Loucy (cell line): ENCODE data around the gene UBP1.

Source experiments
- H2AFZ ChIP-seq: fragments of 200-600 bp; sonication (generic); 2 replicates; pipeline ENCODE4 v1.6.0; 2016; ENCODE audit warnings: antibody characterized with exemption, mild to moderate bottlenecking, low read length, moderate library complexity
- H3F3A ChIP-seq: fragments of 200-600 bp; 2 replicates; pipeline ENCODE4 v1.6.0; 2016; ENCODE audit warnings: antibody characterized with exemption, low read depth, mild to moderate bottlenecking
- H3K27me3 ChIP-seq: fragments of 200-600 bp; sonication (generic); 2 replicates; pipeline ENCODE4 v1.6.1; 2014; ENCODE audit warnings: low read length, mild to moderate bottlenecking; ENCODE audit not compliant: insufficient read depth, poor library complexity, severe bottlenecking
- H3K36me3 ChIP-seq: fragments of 200-600 bp; sonication (generic); 2 replicates; pipeline ENCODE4 v1.6.1; 2016; ENCODE audit warnings: low read length; ENCODE audit not compliant: insufficient read depth
- H3K4me1 ChIP-seq: fragments of 200-600 bp; sonication (generic); 2 replicates; pipeline ENCODE4 v1.5.1; 2014; ENCODE audit warnings: low read length, mild to moderate bottlenecking; ENCODE audit not compliant: insufficient read depth, poor library complexity, severe bottlenecking
- H3K4me2 ChIP-seq: fragments of 200-600 bp; sonication (generic); 2 replicates; pipeline ENCODE4 v1.6.0; 2014; ENCODE audit warnings: antibody characterized with exemption, low read length, low read depth, mild to moderate bottlenecking; ENCODE audit not compliant: poor library complexity, severe bottlenecking
- H3K4me3 ChIP-seq: fragments of 200-600 bp; sonication (generic); 2 replicates; pipeline ENCODE4 v1.5.1; 2014; ENCODE audit warnings: low read length, mild to moderate bottlenecking, mixed read lengths; ENCODE audit not compliant: poor library complexity, severe bottlenecking
- H3K79me2 ChIP-seq: fragments of 200-600 bp; sonication (generic); 2 replicates; pipeline ENCODE4 v1.6.1; 2014; ENCODE audit warnings: low read length; ENCODE audit not compliant: insufficient read depth
- H3K9ac ChIP-seq: fragments of 200-600 bp; sonication (generic); 2 replicates; pipeline ENCODE4 v1.6.0; 2014; ENCODE audit warnings: mild to moderate bottlenecking, low read depth, low read length, moderate library complexity; ENCODE audit not compliant: poor library complexity, severe bottlenecking
- H3K9me2 ChIP-seq: fragments of 200-600 bp; sonication (generic); replicated peaks from 2 replicates; pipeline ENCODE4 v1.6.1; 2016; ENCODE audit warnings: low read depth, low read length, mixed read lengths
- H3K9me3 ChIP-seq: fragments of 200-600 bp; sonication (generic); 2 replicates; pipeline ENCODE4 v1.6.1; 2014; ENCODE audit warnings: mild to moderate bottlenecking, antibody characterized with exemption, low read length, low read depth; ENCODE audit not compliant: insufficient read depth
- H4K20me1 ChIP-seq: fragments of 200-600 bp; sonication (generic); 2 replicates; pipeline ENCODE4 v1.6.0; 2014; ENCODE audit warnings: antibody characterized with exemption, low read length, mild to moderate bottlenecking; ENCODE audit not compliant: insufficient read depth, poor library complexity, severe bottlenecking
- CTCF ChIP-seq: fragments of 200-600 bp; sonication (generic); conservative IDR thresholded peaks from 2 replicates; pipeline ENCODE4 v1.5.1; 2014; ENCODE audit warnings: mild to moderate bottlenecking, antibody characterized with exemption, low read length
- EZH2phosphoT487 ChIP-seq: fragments of 200-600 bp; IDR thresholded peaks from 2 replicates; pipeline ENCODE4 v1.6.1; 2018; ENCODE audit warnings: antibody characterized with exemption, mild to moderate bottlenecking, moderate library complexity, borderline replicate concordance

Gene UBP1

GRCh38 chr3:33482111-33482521 is 41.9 kb upstream of the UBP1 start:
- Histone ChIP-seq H3K4me1 (no peaks in the 10 kb centered on the region), H3K36me3 (no peaks in the 10 kb centered on the region), H3K79me2 (no peaks in the 10 kb centered on the region), H3F3A (no peaks in the 10 kb centered on the region), H3K27me3 (no peaks in the 10 kb centered on the region), H3K9ac (no peak overlapping the region), H3K4me3 (no peak overlapping the region), H3K9me3 (no peaks in the 10 kb centered on the region), H3K9me2 (no peaks in the 10 kb centered on the region), H2AFZ (no peak overlapping the region), H3K4me2 (no peak overlapping the region), H4K20me1 (no peaks in the 10 kb centered on the region)
- TF ChIP-seq EZH2phosphoT487 (no peak), CTCF (no peak)

- H3F3A ChIP-seq, result no peaks in the 10 kb centered on the region
- no peaks in the 10 kb centered on the region for H3K36me3 ChIP-seq
- no peaks in the 10 kb centered on the region for H3K9me3 ChIP-seq
- no peak overlapping the region for H2AFZ ChIP-seq
- no peak overlapping the region for H3K9ac ChIP-seq
- no peaks in the 10 kb centered on the region for H3K4me1 ChIP-seq
- H3K4me2 ChIP-seq, result no peak overlapping the region
- TF ChIP-seq EZH2phosphoT487 (no peak), CTCF (no peak)
- H3K79me2 ChIP-seq, result no peaks in the 10 kb centered on the region
- H3K4me3 ChIP-seq, result no peak overlapping the region
- no peaks in the 10 kb centered on the region for H4K20me1 ChIP-seq
- H3K27me3 ChIP-seq, result no peaks in the 10 kb centered on the region
- no peaks in the 10 kb centered on the region for H3K9me2 ChIP-seq
Observed at GRCh38 chr3:33474896-33475295, 34.7 kb upstream of the UBP1 start.

GRCh38 chr3:33473813-33474212 is 33.6 kb upstream of the UBP1 start:
- no peaks in the 10 kb centered on the region for H3K79me2 ChIP-seq
- H3K9me3 ChIP-seq, result no peaks in the 10 kb centered on the region
- H3K9me2 ChIP-seq, result no peaks in the 10 kb centered on the region
- no peak overlapping the region for H2AFZ ChIP-seq
- TF ChIP-seq EZH2phosphoT487 (no peak), CTCF (no peak)
- H3F3A ChIP-seq, result no peaks in the 10 kb centered on the region
- H3K4me1 ChIP-seq, result no peaks in the 10 kb centered on the region
- H4K20me1 ChIP-seq, result no peaks in the 10 kb centered on the region
- no peak overlapping the region for H3K4me3 ChIP-seq
- H3K36me3 ChIP-seq, result no peaks in the 10 kb centered on the region
- H3K9ac ChIP-seq, result no peak overlapping the region
- H3K4me2 ChIP-seq, result no peak overlapping the region
- H3K27me3 ChIP-seq, result no peaks in the 10 kb centered on the region
